Panc1 (cell line): ENCODE data around the gene FNTB. TPM values are rescaled to one million over a fixed set of nuclear protein-coding genes. Genes with fewer than 3 reads are reported as not detected.

Source experiments
- ATAC-seq: fragments of 200-7000 bp; cut with Tn5 transposase; 2 replicates; pipeline ENCODE4 v1.9.1; 2020; ENCODE audit warnings: mild to moderate bottlenecking, moderate library complexity
- BruUV-seq: library from RNA; stranded (reverse); fragments of 400-500 nt; replicated peaks from 2 replicates; lab custom pipeline; 2021; lab: Mats Ljungman, UMichigan
- CTCF ChIA-PET: fragments of 300-600 bp; sonication (Branson Sonifier 250); formaldehyde crosslinking; loops from one replicate; lab custom pipeline; 2022; ENCODE audit warnings: antibody characterized with exemption; lab: Charles Lee
- POLR2A ChIA-PET: fragments of 300-600 bp; sonication (Branson Sonifier 250); formaldehyde crosslinking; loops from one replicate; lab custom pipeline; 2022; ENCODE audit warnings: antibody characterized with exemption; lab: Charles Lee
- DNase-seq: peaks from one replicate; pipeline ENCODE4 v3.0.0-alpha.2; 2010; ENCODE audit warnings: low read depth, low spot score
- H3K27ac ChIP-seq: 2 replicates; pipeline ENCODE4 v1.5.1; 2011; ENCODE audit warnings: mild to moderate bottlenecking, low read length, inconsistent platforms
- H3K27me3 ChIP-seq: fragments of 200-500 bp; sonication (Bioruptor generic); 2 replicates; pipeline ENCODE4 v1.6.0; 2014; ENCODE audit warnings: low read length, inconsistent platforms; ENCODE audit not compliant: control insufficient read depth, insufficient read depth
- H3K36me3 ChIP-seq: fragments of 200-500 bp; sonication (Bioruptor generic); 2 replicates; pipeline ENCODE4 v1.5.1; 2014; ENCODE audit warnings: inconsistent platforms, mild to moderate bottlenecking, low read length, moderate library complexity; ENCODE audit not compliant: control insufficient read depth, insufficient read depth
- H3K4me1 ChIP-seq: 2 replicates; pipeline ENCODE4 v1.5.1; 2011; ENCODE audit warnings: inconsistent platforms, mild to moderate bottlenecking, low read length, moderate library complexity; ENCODE audit not compliant: control insufficient read depth, insufficient read depth
- H3K4me3 ChIP-seq, 2 experiments: 2 replicates each; pipeline ENCODE4 v1.5.1; 2011 to 2012; ENCODE audit warnings: low read depth in 2 of 2, low read length in 2 of 2, mild to moderate bottlenecking in 2 of 2, inconsistent platforms in 1 of 2, moderate library complexity in 1 of 2
- H3K9me3 ChIP-seq: fragments of 200-500 bp; sonication (Bioruptor generic); 2 replicates; pipeline ENCODE4 v1.5.1; 2014; ENCODE audit warnings: low read depth, mild to moderate bottlenecking, inconsistent platforms, low read length, moderate library complexity; ENCODE audit not compliant: control insufficient read depth, insufficient read depth
- CTCF ChIP-seq: fragments of 450-650 bp; IDR thresholded peaks from 2 replicates; pipeline ENCODE4 v1.5.1; 2017; ENCODE audit warnings: mild to moderate bottlenecking
- POLR2AphosphoS5 ChIP-seq: IDR thresholded peaks from 2 replicates; pipeline ENCODE4 v1.6.1; 2012; ENCODE audit warnings: mild to moderate bottlenecking, low read depth, low read length, moderate library complexity
- REST ChIP-seq, 2 experiments: IDR thresholded peaks; 2 replicates each; pipeline ENCODE4 v1.6.1; 2011 to 2012; ENCODE audit warnings: low read depth in 2 of 2, control low read depth in 1 of 2, low read length in 1 of 2, mild to moderate bottlenecking in 1 of 2, moderate library complexity in 1 of 2; ENCODE audit not compliant: insufficient read depth in 1 of 2
- SIN3A ChIP-seq: IDR thresholded peaks from 2 replicates; pipeline ENCODE4 v1.6.1; 2012; ENCODE audit warnings: low read depth, mild to moderate bottlenecking, low read length, moderate library complexity, borderline replicate concordance; ENCODE audit not compliant: insufficient read depth
- TCF7L2 ChIP-seq: IDR thresholded peaks from 2 replicates; pipeline ENCODE4 v1.6.1; 2011; ENCODE audit warnings: mild to moderate bottlenecking, low read depth, low read length, inconsistent platforms
- in situ Hi-C: cut with HindIII; loops from 2 replicates; pipeline ENCODE4 v1.10.0; 2016; ENCODE audit warnings: low sequenced_read_pairs, low pct_unique_long_range_greater_than_20kb
- intact Hi-C: fragments of 100-400 bp; cut with micrococcal nuclease; formaldehyde crosslinking; loops from one replicate; pipeline ENCODE4 v1.10.0; 2022; ENCODE audit not compliant: unreplicated experiment
- total RNA-seq: library from RNA; stranded (reverse); gene quantifications from one replicate; pipeline ENCODE4 v1.2.1, GENCODE V29; 2021; ENCODE audit not compliant: unreplicated experiment

Gene FNTB
- total RNA-seq, 1 experiment from 2014 or later, result 13.3 TPM

- H3K9me3 ChIP-seq, result no peaks in the 10 kb centered on the region
- no peak for DNase-seq
- no peak for ATAC-seq
- intact Hi-C loops (no loop called here), in situ Hi-C loops (no loop called here)
- no peaks in the 10 kb centered on the region for H3K27me3 ChIP-seq
- no peak overlapping the region for H3K4me3 ChIP-seq
- no peaks in the 10 kb centered on the region for H3K36me3 ChIP-seq
- CTCF ChIA-PET, result no interaction called here
- H3K4me1 ChIP-seq, result no peaks in the 10 kb centered on the region
- POLR2A ChIA-PET, result no interaction called here
- no peak overlapping the region for H3K27ac ChIP-seq
- no peak for TF ChIP-seq SIN3A
- TF ChIP-seq TCF7L2, result no peak
- TF ChIP-seq CTCF, result no peak
- TF ChIP-seq POLR2AphosphoS5, result no peak
- TF ChIP-seq REST (IDR thresholded peaks at IDR 0.05; ENCODE audit: insufficient read depth in 1 of 2, low read depth in 2 of 2, low read length in 1 of 2), result no peak
- no TSS peak for BruUV-seq
These were observed 67.9 kb downstream of the FNTB start for GRCh38 chr14:65054471-65055085.

GRCh38 chr14:65057695-65058094, 71.0 kb downstream of the FNTB start:
- Histone ChIP-seq H3K4me3 (no peak overlapping the region), H3K36me3 (no peaks in the 10 kb centered on the region), H3K27ac (no peak overlapping the region), H3K27me3 (no peaks in the 10 kb centered on the region), H3K4me1 (no peaks in the 10 kb centered on the region), H3K9me3 (no peaks in the 10 kb centered on the region)
- BruUV-seq, result no TSS peak
- intact Hi-C loops (no loop called here), in situ Hi-C loops (no loop called here)
- ChIA-PET POLR2A (no interaction called here), CTCF (no interaction called here)
- TF ChIP-seq CTCF (no peak), TCF7L2 (no peak), POLR2AphosphoS5 (no peak), REST (IDR thresholded peaks at IDR 0.05; ENCODE audit: insufficient read depth in 1 of 2, low read depth in 2 of 2, low read length in 1 of 2) (no peak), SIN3A (no peak)
- no peak for ATAC-seq
- DNase-seq, result no peak
